K562 (cell line): Measurements from ENCODE around the gene BCL2L1. TPM values are rescaled to one million over a fixed set of nuclear protein-coding genes. Genes with fewer than 3 reads are reported as not detected.

Experiments used
- BRCA1 ChIP-seq, 2 experiments: fragments of 450-650 bp in 1 of 2; sonication (generic) in 1 of 2; formaldehyde crosslinking in 1 of 2; IDR thresholded peaks; 2 replicates each; pipeline versions ENCODE4 v1.5.0 to v1.6.1; 2017 to 2020; ENCODE audit warnings: mild to moderate bottlenecking in 1 of 2, missing genetic modification reagents in 1 of 2
- CBX3 ChIP-seq, 2 experiments: IDR thresholded peaks; 1 replicate in 1 of 2; 2 replicates in 1 of 2; pipeline ENCODE4 v1.6.1; 2012; ENCODE audit warnings: inconsistent platforms in 2 of 2, low read length in 2 of 2, borderline replicate concordance in 1 of 2, control low read depth in 1 of 2
- DPF2 ChIP-seq: fragments of 450-650 bp; IDR thresholded peaks from 2 replicates; pipeline ENCODE4 v1.6.1; 2016
- ESRRA ChIP-seq: fragments of 450-650 bp; IDR thresholded peaks from 2 replicates; pipeline ENCODE4 v1.6.1; 2014; ENCODE audit warnings: low read depth, mild to moderate bottlenecking, moderate library complexity, borderline replicate concordance
- GATA2 ChIP-seq: sonication (generic); formaldehyde crosslinking; IDR thresholded peaks from 2 replicates; pipeline ENCODE4 v1.4.0; 2020; ENCODE audit warnings: mild to moderate bottlenecking, missing genetic modification reagents
- SMC3 ChIP-seq: conservative IDR thresholded peaks from 2 replicates; pipeline ENCODE4 v1.6.1; 2011; ENCODE audit warnings: low read depth, low read length, improper control_type of control experiment; ENCODE audit not compliant: insufficient read depth
- SP1 ChIP-seq: sonication (generic); formaldehyde crosslinking; IDR thresholded peaks from 2 replicates; pipeline ENCODE4 v1.8.1; 2022; ENCODE audit warnings: mild to moderate bottlenecking, missing genetic modification reagents
- SRSF9 ChIP-seq: fragments of 200-400 bp; formaldehyde crosslinking; IDR thresholded peaks from 2 replicates; pipeline ENCODE4 v1.6.1; 2017; ENCODE audit warnings: low read depth, low read length, borderline replicate concordance
- ZNF586 ChIP-seq: fragments of 450-650 bp; formaldehyde crosslinking; conservative IDR thresholded peaks from 2 replicates; pipeline ENCODE4 v1.4.0; 2020; ENCODE audit warnings: mild to moderate bottlenecking, moderate library complexity
- polyA plus RNA-seq, 8 experiments: library from polyadenylated mRNA; depleted of rRNA in 4 of 8; stranded (reverse) in 5 of 8; unstranded in 3 of 8; fragments of >200 nt; fragmentation: Nextera tagmentation in 2 of 8; fragmentation: Illumina TruSeq in 1 of 8; extraction: Ambion mirVana in 2 of 8; extraction: Trizol in 1 of 8; gene quantifications; 2 replicates each; pipeline versions ENCODE4 v1.2.1 to v1.2.3, GENCODE V29; 2011 to 2014; ENCODE audit warnings: inconsistent platforms in 1 of 8, missing spikeins in 1 of 8
- total RNA-seq, 7 experiments: library from RNA; depleted of rRNA in 6 of 7; stranded (reverse); fragments of >200 nt in 6 of 7; fragmentation: Illumina TruSeq in 2 of 7; extraction: Trizol in 2 of 7; gene quantifications; 2 replicates each; pipeline versions ENCODE4 v1.2.1 to v1.2.3, GENCODE V29; 2011 to 2021; ENCODE audit warnings: low replicate concordance in 1 of 7
- TF ChIP-seq, protein P1 (sequence below), 2 experiments: fragments of 450-650 bp in 1 of 2; sonication (generic) in 1 of 2; formaldehyde crosslinking in 1 of 2; IDR thresholded peaks; 2 replicates each; pipeline versions ENCODE4 v1.7.1 to v1.9.0; 2016 to 2022; ENCODE audit warnings: inconsistent platforms in 1 of 2, mild to moderate bottlenecking in 1 of 2, missing genetic modification reagents in 1 of 2
- TF ChIP-seq, protein P2 (sequence below): fragments of 450-650 bp; IDR thresholded peaks from 2 replicates; pipeline ENCODE4 v1.6.1; 2016; ENCODE audit warnings: low read depth, mild to moderate bottlenecking, moderate library complexity
- TF ChIP-seq, protein P3 (sequence below), 2 experiments: fragments of 450-650 bp in 1 of 2; sonication (generic) in 1 of 2; formaldehyde crosslinking in 1 of 2; IDR thresholded peaks in 1 of 2; conservative IDR thresholded peaks in 1 of 2; 2 replicates each; pipeline versions ENCODE4 v1.6.1 to v1.8.1; 2016 to 2023; ENCODE audit warnings: mild to moderate bottlenecking in 2 of 2, moderate library complexity in 2 of 2, inconsistent platforms in 1 of 2, missing genetic modification reagents in 1 of 2
- TF ChIP-seq, protein P4 (sequence below): sonication (generic); formaldehyde crosslinking; IDR thresholded peaks from 2 replicates; pipeline ENCODE4 v1.8.1; 2023; ENCODE audit warnings: mild to moderate bottlenecking, missing genetic modification reagents, moderate library complexity

BCL2L1 gene
- total and polyA plus RNA-seq, 9 of the 15 experiments (the other 6 are each of a cell fraction or from before 2014, with no cell fraction given): 3.3 to 182 (median 120) TPM

DNA sequence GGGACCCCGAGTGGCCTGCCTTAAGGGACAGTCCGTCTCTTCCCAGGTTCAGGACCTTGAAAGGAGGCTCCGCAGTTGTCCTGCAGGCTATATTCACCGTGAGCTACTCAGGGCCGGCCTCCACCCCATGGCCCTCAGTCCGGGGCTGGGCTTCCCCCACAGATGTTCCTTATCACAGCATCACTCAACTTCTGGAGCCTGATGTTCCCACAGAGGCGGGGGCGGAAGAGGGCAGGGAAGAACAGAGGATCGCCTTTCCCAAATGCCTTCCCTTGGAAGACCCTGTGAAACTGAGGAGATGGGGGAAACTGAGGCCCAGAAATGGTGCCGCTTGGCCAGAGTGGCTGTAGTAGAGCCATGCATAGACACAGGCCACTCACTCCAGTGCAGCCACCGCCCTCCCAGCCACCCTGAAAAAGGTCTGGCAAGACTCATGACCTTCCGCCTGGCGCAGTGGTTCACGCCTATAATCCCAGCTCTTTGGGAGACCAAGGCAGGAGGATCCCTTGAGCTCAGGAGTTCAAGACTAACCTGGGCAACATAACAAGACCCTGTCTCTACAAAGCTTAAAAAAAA lies 89.2 kb downstream of the BCL2L1 start (continued):
- TF ChIP-seq, protein P1, sequence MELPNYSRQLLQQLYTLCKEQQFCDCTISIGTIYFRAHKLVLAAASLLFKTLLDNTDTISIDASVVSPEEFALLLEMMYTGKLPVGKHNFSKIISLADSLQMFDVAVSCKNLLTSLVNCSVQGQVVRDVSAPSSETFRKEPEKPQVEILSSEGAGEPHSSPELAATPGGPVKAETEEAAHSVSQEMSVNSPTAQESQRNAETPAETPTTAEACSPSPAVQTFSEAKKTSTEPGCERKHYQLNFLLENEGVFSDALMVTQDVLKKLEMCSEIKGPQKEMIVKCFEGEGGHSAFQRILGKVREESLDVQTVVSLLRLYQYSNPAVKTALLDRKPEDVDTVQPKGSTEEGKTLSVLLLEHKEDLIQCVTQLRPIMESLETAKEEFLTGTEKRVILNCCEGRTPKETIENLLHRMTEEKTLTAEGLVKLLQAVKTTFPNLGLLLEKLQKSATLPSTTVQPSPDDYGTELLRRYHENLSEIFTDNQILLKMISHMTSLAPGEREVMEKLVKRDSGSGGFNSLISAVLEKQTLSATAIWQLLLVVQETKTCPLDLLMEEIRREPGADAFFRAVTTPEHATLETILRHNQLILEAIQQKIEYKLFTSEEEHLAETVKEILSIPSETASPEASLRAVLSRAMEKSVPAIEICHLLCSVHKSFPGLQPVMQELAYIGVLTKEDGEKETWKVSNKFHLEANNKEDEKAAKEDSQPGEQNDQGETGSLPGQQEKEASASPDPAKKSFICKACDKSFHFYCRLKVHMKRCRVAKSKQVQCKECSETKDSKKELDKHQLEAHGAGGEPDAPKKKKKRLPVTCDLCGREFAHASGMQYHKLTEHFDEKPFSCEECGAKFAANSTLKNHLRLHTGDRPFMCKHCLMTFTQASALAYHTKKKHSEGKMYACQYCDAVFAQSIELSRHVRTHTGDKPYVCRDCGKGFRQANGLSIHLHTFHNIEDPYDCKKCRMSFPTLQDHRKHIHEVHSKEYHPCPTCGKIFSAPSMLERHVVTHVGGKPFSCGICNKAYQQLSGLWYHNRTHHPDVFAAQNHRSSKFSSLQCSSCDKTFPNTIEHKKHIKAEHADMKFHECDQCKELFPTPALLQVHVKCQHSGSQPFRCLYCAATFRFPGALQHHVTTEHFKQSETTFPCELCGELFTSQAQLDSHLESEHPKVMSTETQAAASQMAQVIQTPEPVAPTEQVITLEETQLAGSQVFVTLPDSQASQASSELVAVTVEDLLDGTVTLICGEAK (IDR thresholded peaks at IDR 0.05): no peak; the same call in 1 of the 2 replicates
- TF ChIP-seq, protein P1 (CRISPR knock-in tag; IDR thresholded peaks at IDR 0.05): no peak
- TF ChIP-seq SP1 (CRISPR knock-in tag): no peak
- no peak for TF ChIP-seq BRCA1 (IDR thresholded peaks at IDR 0.05)
- no peak for TF ChIP-seq BRCA1 (CRISPR knock-in tag; IDR thresholded peaks at IDR 0.05)
- no peak for TF ChIP-seq SMC3
- no peak for TF ChIP-seq ZNF586 (CRISPR knock-in tag)
- TF ChIP-seq, protein P2, sequence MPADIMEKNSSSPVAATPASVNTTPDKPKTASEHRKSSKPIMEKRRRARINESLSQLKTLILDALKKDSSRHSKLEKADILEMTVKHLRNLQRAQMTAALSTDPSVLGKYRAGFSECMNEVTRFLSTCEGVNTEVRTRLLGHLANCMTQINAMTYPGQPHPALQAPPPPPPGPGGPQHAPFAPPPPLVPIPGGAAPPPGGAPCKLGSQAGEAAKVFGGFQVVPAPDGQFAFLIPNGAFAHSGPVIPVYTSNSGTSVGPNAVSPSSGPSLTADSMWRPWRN: no peak
- TF ChIP-seq CBX3 (IDR thresholded peaks at IDR 0.05; ENCODE audit: borderline replicate concordance in 1 of 2, low read length in 2 of 2): no peak
- TF ChIP-seq SRSF9: no peak
- TF ChIP-seq, protein P3, sequence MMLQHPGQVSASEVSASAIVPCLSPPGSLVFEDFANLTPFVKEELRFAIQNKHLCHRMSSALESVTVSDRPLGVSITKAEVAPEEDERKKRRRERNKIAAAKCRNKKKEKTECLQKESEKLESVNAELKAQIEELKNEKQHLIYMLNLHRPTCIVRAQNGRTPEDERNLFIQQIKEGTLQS (IDR thresholded peaks at IDR 0.05): no peak
- TF ChIP-seq, protein P3 (CRISPR knock-in tag; conservative IDR thresholded peaks at IDR 0.05): no peak
- peak; percentile 64 for TF ChIP-seq DPF2
- TF ChIP-seq, protein P4, sequence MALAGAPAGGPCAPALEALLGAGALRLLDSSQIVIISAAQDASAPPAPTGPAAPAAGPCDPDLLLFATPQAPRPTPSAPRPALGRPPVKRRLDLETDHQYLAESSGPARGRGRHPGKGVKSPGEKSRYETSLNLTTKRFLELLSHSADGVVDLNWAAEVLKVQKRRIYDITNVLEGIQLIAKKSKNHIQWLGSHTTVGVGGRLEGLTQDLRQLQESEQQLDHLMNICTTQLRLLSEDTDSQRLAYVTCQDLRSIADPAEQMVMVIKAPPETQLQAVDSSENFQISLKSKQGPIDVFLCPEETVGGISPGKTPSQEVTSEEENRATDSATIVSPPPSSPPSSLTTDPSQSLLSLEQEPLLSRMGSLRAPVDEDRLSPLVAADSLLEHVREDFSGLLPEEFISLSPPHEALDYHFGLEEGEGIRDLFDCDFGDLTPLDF: no peak
- TF ChIP-seq GATA2 (CRISPR knock-in tag): peak; percentile 77
- no peak for TF ChIP-seq ESRRA
